Vein endothelial cell (primary cell): Measurements from ENCODE around the gene ZNF652. TPM values are rescaled to one million over a fixed set of nuclear protein-coding genes. Genes with fewer than 3 reads are reported as not detected.

Experiments
- small RNA-seq: library from RNA; depleted of rRNA; stranded (forward); fragments of <200 nt; gene quantifications from one replicate; pipeline ENCODE3, GENCODE V24; 2012
- total RNA-seq: library from RNA; depleted of rRNA; stranded (reverse); fragments of >200 nt; gene quantifications from 2 replicates; pipeline ENCODE4 v1.2.3, GENCODE V29; 2012

ZNF652 gene
- 22.6 and 25.5 TPM in 2 replicates for total RNA-seq

GRCh38 chr17:49361902-49362722, at the start of gene ZNF652:
Gene ZNF652 (minus strand): TSS chr17:49362250. CDS start chr17:49317725, 44,525 bp downstream.

Small RNA genes lying within 50 kb of the gene (small RNA-seq; reads per million reads assigned to genes)
- gene MIR6129 = not detected

Other genes starting within 250 kb of the ZNF652 start
- gene B4GALNT2, start 229.5 kb downstream of the ZNF652 start, total RNA-seq = not detected in 2 replicates
- gene GNGT2, start 151.7 kb downstream of the ZNF652 start, total RNA-seq = 2.8 and 4.6 TPM in 2 replicates
- 40.9 and 44.1 TPM in 2 replicates for gene ABI3, start 151.5 kb downstream of the ZNF652 start, total RNA-seq
- 0.29 TPM in 1 of 2 replicates, not detected in the other for gene PHOSPHO1, start 131.5 kb downstream of the ZNF652 start, total RNA-seq
- 122 and 166 TPM in 2 replicates for gene PHB1, start 52.6 kb upstream of the ZNF652 start, total RNA-seq
- not detected in 2 replicates for gene NGFR, start 133.0 kb upstream of the ZNF652 start, total RNA-seq
- gene NXPH3, start 213.6 kb upstream of the ZNF652 start, total RNA-seq = 1.4 and 1.6 TPM in 2 replicates